ENCODE data around the gene ANKH. TPM values are rescaled to one million over a fixed set of nuclear protein-coding genes. Genes with fewer than 3 reads are reported as not detected.

Gene ANKH
- polyA plus RNA-seq, 1 donor from 2014 or later: 9.9 TPM

DNA sequence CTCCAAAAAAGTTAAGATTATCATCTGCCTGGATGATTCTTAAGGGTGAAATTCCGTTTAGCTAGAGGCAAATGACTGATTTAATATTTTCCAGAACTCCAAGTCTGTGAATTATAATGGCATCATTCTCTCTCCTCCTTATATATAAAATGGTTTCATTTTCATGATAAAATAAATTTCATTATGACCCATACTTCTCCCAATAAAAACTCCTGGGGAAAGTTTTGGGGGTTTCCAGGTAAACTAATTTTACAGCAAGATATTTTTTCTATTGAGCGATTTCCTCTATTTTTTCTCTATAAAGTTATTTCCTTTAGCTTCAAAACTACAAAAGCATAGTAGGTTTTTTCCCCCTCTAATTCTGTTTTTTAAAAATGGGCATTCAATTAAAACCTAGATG is 214.7 kb downstream of the ANKH start:
- no peaks in the 10 kb centered on the region for H4K20me1 ChIP-seq (ENCODE audit: insufficient read depth)
- H3K36me3 ChIP-seq (ENCODE audit: insufficient read depth, low read length): no peaks in the 10 kb centered on the region

DNA sequence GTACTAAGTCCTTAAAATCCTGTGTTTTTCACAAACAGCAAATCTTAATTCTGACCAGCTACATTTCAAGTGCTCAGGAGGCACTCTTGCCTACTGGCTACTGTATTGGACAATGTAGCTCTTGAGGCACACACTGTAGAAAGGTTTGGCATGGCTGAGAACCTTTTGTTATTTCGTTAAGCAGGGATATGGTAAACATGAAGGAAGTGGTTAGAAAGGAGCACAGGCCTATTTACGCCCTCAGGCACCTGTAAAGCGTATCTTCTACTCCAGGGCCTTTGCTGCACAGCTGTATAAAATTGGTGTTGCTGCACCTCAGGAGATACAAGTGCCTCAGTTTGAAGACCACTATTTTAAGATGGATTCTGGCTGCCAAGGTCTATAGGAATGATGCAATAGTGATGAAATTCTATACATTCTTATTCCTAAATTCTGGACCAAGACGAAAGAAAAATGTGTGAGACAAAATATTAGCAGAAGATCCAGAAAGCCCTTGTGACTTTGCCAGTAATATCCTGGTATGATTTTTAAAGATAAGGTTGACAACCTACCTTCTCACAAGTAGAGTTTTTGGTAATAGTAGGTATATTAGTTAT is 216.3 kb downstream of the ANKH start:
- Histone ChIP-seq H3K9me3 (ENCODE audit: low read length) (no peaks in the 10 kb centered on the region), H2AFZ (ENCODE audit: low read depth, low read length) (no peak overlapping the region), H3K4me3 (ENCODE audit: low read length) (no peak overlapping the region), H3K27me3 (ENCODE audit: insufficient read depth, low read depth, low read length) (no peaks in the 10 kb centered on the region), H3K9ac (ENCODE audit: low read length) (no peak overlapping the region), H3K4me2 (ENCODE audit: low read length) (no peak overlapping the region), H4K20me1 (ENCODE audit: insufficient read depth) (no peaks in the 10 kb centered on the region), H3K9me2 (ENCODE audit: insufficient read depth, low read length) (no peaks in the 10 kb centered on the region), H3K79me2 (replicated peaks; ENCODE audit: insufficient read depth, low read length) (no peaks in the 10 kb centered on the region), H3F3A (ENCODE audit: insufficient read depth, low read length, poor library complexity, severe bottlenecking) (no peaks in the 10 kb centered on the region), H3K27ac (ENCODE audit: low read length) (no peak overlapping the region), H3K36me3 (ENCODE audit: insufficient read depth, low read length) (no peaks in the 10 kb centered on the region)
- TF ChIP-seq, protein P1, sequence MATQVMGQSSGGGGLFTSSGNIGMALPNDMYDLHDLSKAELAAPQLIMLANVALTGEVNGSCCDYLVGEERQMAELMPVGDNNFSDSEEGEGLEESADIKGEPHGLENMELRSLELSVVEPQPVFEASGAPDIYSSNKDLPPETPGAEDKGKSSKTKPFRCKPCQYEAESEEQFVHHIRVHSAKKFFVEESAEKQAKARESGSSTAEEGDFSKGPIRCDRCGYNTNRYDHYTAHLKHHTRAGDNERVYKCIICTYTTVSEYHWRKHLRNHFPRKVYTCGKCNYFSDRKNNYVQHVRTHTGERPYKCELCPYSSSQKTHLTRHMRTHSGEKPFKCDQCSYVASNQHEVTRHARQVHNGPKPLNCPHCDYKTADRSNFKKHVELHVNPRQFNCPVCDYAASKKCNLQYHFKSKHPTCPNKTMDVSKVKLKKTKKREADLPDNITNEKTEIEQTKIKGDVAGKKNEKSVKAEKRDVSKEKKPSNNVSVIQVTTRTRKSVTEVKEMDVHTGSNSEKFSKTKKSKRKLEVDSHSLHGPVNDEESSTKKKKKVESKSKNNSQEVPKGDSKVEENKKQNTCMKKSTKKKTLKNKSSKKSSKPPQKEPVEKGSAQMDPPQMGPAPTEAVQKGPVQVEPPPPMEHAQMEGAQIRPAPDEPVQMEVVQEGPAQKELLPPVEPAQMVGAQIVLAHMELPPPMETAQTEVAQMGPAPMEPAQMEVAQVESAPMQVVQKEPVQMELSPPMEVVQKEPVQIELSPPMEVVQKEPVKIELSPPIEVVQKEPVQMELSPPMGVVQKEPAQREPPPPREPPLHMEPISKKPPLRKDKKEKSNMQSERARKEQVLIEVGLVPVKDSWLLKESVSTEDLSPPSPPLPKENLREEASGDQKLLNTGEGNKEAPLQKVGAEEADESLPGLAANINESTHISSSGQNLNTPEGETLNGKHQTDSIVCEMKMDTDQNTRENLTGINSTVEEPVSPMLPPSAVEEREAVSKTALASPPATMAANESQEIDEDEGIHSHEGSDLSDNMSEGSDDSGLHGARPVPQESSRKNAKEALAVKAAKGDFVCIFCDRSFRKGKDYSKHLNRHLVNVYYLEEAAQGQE (IDR thresholded peaks at IDR 0.05; ENCODE audit: borderline replicate concordance): no peak
- TF ChIP-seq RAD21 (conservative IDR thresholded peaks at IDR 0.05) (no peak), MXI1 (conservative IDR thresholded peaks at IDR 0.05; ENCODE audit: poor library complexity, severe bottlenecking) (no peak), POLR2AphosphoS5 (IDR thresholded peaks at IDR 0.05) (no peak), EP300 (conservative IDR thresholded peaks at IDR 0.05; ENCODE audit: poor library complexity, severe bottlenecking) (no peak), TAF1 (IDR thresholded peaks at IDR 0.05; ENCODE audit: low read depth) (no peak), SMC3 (conservative IDR thresholded peaks at IDR 0.05; ENCODE audit: poor library complexity) (no peak), EZH2 (IDR thresholded peaks at IDR 0.05; ENCODE audit: borderline replicate concordance, insufficient read depth, low read length, poor library complexity, severe bottlenecking) (no peak)
- TF ChIP-seq, protein P2, sequence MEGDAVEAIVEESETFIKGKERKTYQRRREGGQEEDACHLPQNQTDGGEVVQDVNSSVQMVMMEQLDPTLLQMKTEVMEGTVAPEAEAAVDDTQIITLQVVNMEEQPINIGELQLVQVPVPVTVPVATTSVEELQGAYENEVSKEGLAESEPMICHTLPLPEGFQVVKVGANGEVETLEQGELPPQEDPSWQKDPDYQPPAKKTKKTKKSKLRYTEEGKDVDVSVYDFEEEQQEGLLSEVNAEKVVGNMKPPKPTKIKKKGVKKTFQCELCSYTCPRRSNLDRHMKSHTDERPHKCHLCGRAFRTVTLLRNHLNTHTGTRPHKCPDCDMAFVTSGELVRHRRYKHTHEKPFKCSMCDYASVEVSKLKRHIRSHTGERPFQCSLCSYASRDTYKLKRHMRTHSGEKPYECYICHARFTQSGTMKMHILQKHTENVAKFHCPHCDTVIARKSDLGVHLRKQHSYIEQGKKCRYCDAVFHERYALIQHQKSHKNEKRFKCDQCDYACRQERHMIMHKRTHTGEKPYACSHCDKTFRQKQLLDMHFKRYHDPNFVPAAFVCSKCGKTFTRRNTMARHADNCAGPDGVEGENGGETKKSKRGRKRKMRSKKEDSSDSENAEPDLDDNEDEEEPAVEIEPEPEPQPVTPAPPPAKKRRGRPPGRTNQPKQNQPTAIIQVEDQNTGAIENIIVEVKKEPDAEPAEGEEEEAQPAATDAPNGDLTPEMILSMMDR (IDR thresholded peaks at IDR 0.05; ENCODE audit: poor library complexity, severe bottlenecking): no peak

More for the DNA sequence above, 214.7 kb downstream of the ANKH start:
- no peaks in the 10 kb centered on the region for H3K27me3 ChIP-seq (ENCODE audit: insufficient read depth, low read depth, low read length)
- no peak overlapping the region for H3K9ac ChIP-seq (ENCODE audit: low read length)
- H3K4me2 ChIP-seq (ENCODE audit: low read length): no peak overlapping the region
- TF ChIP-seq TAF1 (IDR thresholded peaks at IDR 0.05; ENCODE audit: low read depth) (no peak), MXI1 (conservative IDR thresholded peaks at IDR 0.05; ENCODE audit: poor library complexity, severe bottlenecking) (no peak), POLR2AphosphoS5 (IDR thresholded peaks at IDR 0.05) (no peak), RAD21 (conservative IDR thresholded peaks at IDR 0.05) (no peak), EZH2 (IDR thresholded peaks at IDR 0.05; ENCODE audit: borderline replicate concordance, insufficient read depth, low read length, poor library complexity, severe bottlenecking) (no peak), SMC3 (conservative IDR thresholded peaks at IDR 0.05; ENCODE audit: poor library complexity) (no peak), EP300 (conservative IDR thresholded peaks at IDR 0.05; ENCODE audit: poor library complexity, severe bottlenecking) (no peak)
- TF ChIP-seq, protein P2 (IDR thresholded peaks at IDR 0.05; ENCODE audit: poor library complexity, severe bottlenecking): no peak
- TF ChIP-seq, protein P1 (IDR thresholded peaks at IDR 0.05; ENCODE audit: borderline replicate concordance): no peak
- no peak overlapping the region for H3K27ac ChIP-seq (ENCODE audit: low read length)
- no peaks in the 10 kb centered on the region for H3K9me3 ChIP-seq (ENCODE audit: low read length)
- no peak overlapping the region for H3K4me3 ChIP-seq (ENCODE audit: low read length)
- H3F3A ChIP-seq (ENCODE audit: insufficient read depth, low read length, poor library complexity, severe bottlenecking): no peaks in the 10 kb centered on the region
- H3K9me2 ChIP-seq (ENCODE audit: insufficient read depth, low read length): no peaks in the 10 kb centered on the region
- H2AFZ ChIP-seq (ENCODE audit: low read depth, low read length): no peak overlapping the region
- no peaks in the 10 kb centered on the region for H3K79me2 ChIP-seq (replicated peaks; ENCODE audit: insufficient read depth, low read length)

Data from neural cell (in vitro differentiated cells).